Body of pancreas (tissue), 4 donors: ENCODE results near the gene WWTR1. TPM values are rescaled to one million over a fixed set of nuclear protein-coding genes. Genes with fewer than 3 reads are reported as not detected.

ENCODE experiments used
- ATAC-seq: fragments of 150-250 bp; one replicate; pipeline ENCODE4 v1.9.1; 2016
- DNase-seq, 4 donors: peaks; one replicate each; pipeline ENCODE4 v3.0.0-alpha.2; 2019
- H3K27ac ChIP-seq, 4 donors: fragments of 200-600 bp; sonication (generic); 1 replicate in 3 of 4; 2 replicates in 1 of 4; pipeline versions ENCODE4 v1.5.1 to v1.6.1; 2016 to 2019; ENCODE audit warnings: mild to moderate bottlenecking in 1 of 4, mixed read lengths in 1 of 4, moderate library complexity in 1 of 4
- H3K27me3 ChIP-seq, 2 donors: fragments of 200-600 bp; sonication (generic); one replicate each; pipeline ENCODE4 v1.6.0; 2016; ENCODE audit warnings: mild to moderate bottlenecking in 1 of 2
- H3K36me3 ChIP-seq, 2 donors: fragments of 200-600 bp; sonication (generic); replicated peaks in 1 of 2; 2 replicates each; pipeline ENCODE4 v1.5.1; 2016; ENCODE audit warnings: low read depth in 2 of 2; ENCODE audit not compliant: insufficient read depth in 1 of 2
- H3K4me1 ChIP-seq: fragments of 200-600 bp; sonication (generic); one replicate; pipeline ENCODE4 v1.6.0; 2016
- H3K4me3 ChIP-seq, 2 donors: fragments of 200-600 bp; sonication (generic); 1 replicate in 1 of 2; 2 replicates in 1 of 2; pipeline ENCODE4 v1.5.1; 2016 to 2019
- H3K9me3 ChIP-seq, 3 donors: fragments of 200-600 bp; sonication (generic); 1 replicate in 2 of 3; 2 replicates in 1 of 3; pipeline ENCODE4 v1.5.1; 2016
- CTCF ChIP-seq, 7 experiments: fragments of 450-650 bp in 4 of 7; fragments of 200-600 bp in 3 of 7; sonication (generic) in 3 of 7; IDR thresholded peaks; one replicate each; pipeline ENCODE4 v1.5.1; 2016 to 2019; ENCODE audit warnings: antibody characterized with exemption in 7 of 7
- POLR2A ChIP-seq, 3 donors: fragments of 450-650 bp; IDR thresholded peaks; one replicate each; pipeline ENCODE4 v1.6.1; 2016; ENCODE audit warnings: antibody characterized with exemption in 3 of 3, mild to moderate bottlenecking in 2 of 3
- WGBS, 2 donors: methylation state at CpG; one replicate each; pipeline ENCODE4 v1.1.5; 2017; 5-methylcytosine and 5-hydroxymethylcytosine counted together
- intact Hi-C: fragments of 100-400 bp; cut with DNase I; formaldehyde crosslinking; loops from one replicate; pipeline ENCODE4 v1.15.1; 2023
- total RNA-seq, 2 donors: library from RNA; depleted of rRNA; stranded (reverse); fragments of >200 nt; gene quantifications; one replicate each; pipeline ENCODE4 v1.1.0, GENCODE V29; 2016

Gene WWTR1
- total RNA-seq, 2 donors from 2014 or later = 46.2 to 64.3 TPM

- DNase-seq (no peak), ATAC-seq (peak; percentile 70)
- no peaks in the 10 kb centered on the region for H3K36me3 ChIP-seq
- intact Hi-C loops = no loop called here
- TF ChIP-seq POLR2A (IDR thresholded peaks at IDR 0.05) (no peak), CTCF (IDR thresholded peaks at IDR 0.05) (no peak)
- WGBS, 2 donors = 49 to 63% methylated on average over 3 of the region's 3 CpGs
- H3K27me3 ChIP-seq = no peaks in the 10 kb centered on the region
- no peak overlapping the region for H3K4me3 ChIP-seq
- no peaks in the 10 kb centered on the region for H3K9me3 ChIP-seq
- peaks cover 40% of the 10 kb centered on the region for H3K4me1 ChIP-seq
- H3K27ac ChIP-seq = peak overlapping the region in 3 of 4 donors; percentile 58 to 67 (median 62)
Measured at GRCh38 chr3:149603126-149604074, 54.4 kb downstream of the WWTR1 start.

- intact Hi-C loops = no loop called here
- H3K36me3 ChIP-seq = no peaks in the 10 kb centered on the region
- no peak for ATAC-seq
- H3K27me3 ChIP-seq = no peaks in the 10 kb centered on the region
- TF ChIP-seq CTCF (IDR thresholded peaks at IDR 0.05) (no peak), POLR2A (IDR thresholded peaks at IDR 0.05) (no peak)
- peaks cover 39% of the 10 kb centered on the region for H3K4me1 ChIP-seq
- DNase-seq = no peak
- H3K27ac ChIP-seq = no peak overlapping the region
- 82 to 84% methylated on average over 1 of the region's 1 CpG for WGBS, 2 donors
- H3K9me3 ChIP-seq = no peaks in the 10 kb centered on the region
- H3K4me3 ChIP-seq = no peak overlapping the region
Measured at GRCh38 chr3:149600634-149601033, 57.2 kb downstream of the WWTR1 start.

- Histone ChIP-seq H3K4me3 (no peak overlapping the region), H3K27ac (peak overlapping the region in 1 of 4 donors; percentile 1), H3K27me3 (no peaks in the 10 kb centered on the region), H3K9me3 (no peaks in the 10 kb centered on the region), H3K4me1 (peaks cover 26% of the 10 kb centered on the region), H3K36me3 (no peaks in the 10 kb centered on the region)
- TF ChIP-seq POLR2A (IDR thresholded peaks at IDR 0.05) = no peak
- TF ChIP-seq CTCF (IDR thresholded peaks at IDR 0.05) = no peak
- intact Hi-C loops = no loop called here
- DNase-seq = no peak
- 39 to 51% methylated on average over 2 of the region's 2 CpGs for WGBS, 2 donors
- ATAC-seq = no peak
Measured at GRCh38 chr3:149599236-149599635, 58.6 kb downstream of the WWTR1 start.

GRCh38 chr3:149596134-149596770, 61.6 kb downstream of the WWTR1 start:
- no peaks in the 10 kb centered on the region for H3K27me3 ChIP-seq
- H3K27ac ChIP-seq = peak overlapping the region in 2 of 4 donors; percentile 31 to 44
- DNase-seq (no peak), ATAC-seq (no peak)
- TF ChIP-seq POLR2A (IDR thresholded peaks at IDR 0.05) (no peak), CTCF (IDR thresholded peaks at IDR 0.05) (no peak)
- no peaks in the 10 kb centered on the region for H3K9me3 ChIP-seq
- H3K4me3 ChIP-seq = no peak overlapping the region
- 85 to 91% methylated on average over 6 of the region's 6 CpGs for whole genome bisulfite sequencing, 2 donors
- intact Hi-C loops = no loop called here
- H3K36me3 ChIP-seq = no peaks in the 10 kb centered on the region
- peaks cover 26% of the 10 kb centered on the region for H3K4me1 ChIP-seq
